HG02798 (cell line): Measurements from ENCODE around the gene ADAM10.
A peak's percentile ranks its signal among the peaks of the same experiment; 100 is the strongest.

Source experiments
- ATAC-seq: cut with Tn5 transposase; IDR thresholded peaks from one replicate; pipeline ENCODE4 v1.9.1; 2021; ENCODE audit warnings: mild to moderate bottlenecking; ENCODE audit not compliant: unreplicated experiment, poor library complexity

The ADAM10 gene

GRCh38 chr15:58724466-58724865, 25.0 kb downstream of the ADAM10 start:
- ATAC-seq = no peak

DNA sequence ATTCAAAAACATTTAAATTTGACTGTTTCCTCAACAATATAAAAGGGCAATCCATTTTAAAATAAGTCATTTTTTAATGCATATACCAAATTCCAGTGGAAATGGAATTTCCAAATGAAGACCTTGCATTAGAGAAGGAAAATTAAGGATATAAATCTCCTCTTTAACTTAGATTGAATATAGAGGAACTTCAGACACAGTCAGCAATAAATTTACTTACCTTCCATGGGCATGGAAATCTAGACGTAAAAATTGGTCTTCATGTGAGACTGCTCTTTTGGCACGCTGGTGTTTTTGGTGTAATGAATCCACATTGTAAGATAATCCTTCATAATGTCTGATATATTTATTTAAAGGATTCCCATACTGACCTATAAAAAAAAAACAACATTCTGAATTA, 32.1 kb downstream of the ADAM10 start:
- ATAC-seq = no peak

GRCh38 chr15:58716027-58716426, 33.5 kb downstream of the ADAM10 start:
- no peak for ATAC-seq

DNA sequence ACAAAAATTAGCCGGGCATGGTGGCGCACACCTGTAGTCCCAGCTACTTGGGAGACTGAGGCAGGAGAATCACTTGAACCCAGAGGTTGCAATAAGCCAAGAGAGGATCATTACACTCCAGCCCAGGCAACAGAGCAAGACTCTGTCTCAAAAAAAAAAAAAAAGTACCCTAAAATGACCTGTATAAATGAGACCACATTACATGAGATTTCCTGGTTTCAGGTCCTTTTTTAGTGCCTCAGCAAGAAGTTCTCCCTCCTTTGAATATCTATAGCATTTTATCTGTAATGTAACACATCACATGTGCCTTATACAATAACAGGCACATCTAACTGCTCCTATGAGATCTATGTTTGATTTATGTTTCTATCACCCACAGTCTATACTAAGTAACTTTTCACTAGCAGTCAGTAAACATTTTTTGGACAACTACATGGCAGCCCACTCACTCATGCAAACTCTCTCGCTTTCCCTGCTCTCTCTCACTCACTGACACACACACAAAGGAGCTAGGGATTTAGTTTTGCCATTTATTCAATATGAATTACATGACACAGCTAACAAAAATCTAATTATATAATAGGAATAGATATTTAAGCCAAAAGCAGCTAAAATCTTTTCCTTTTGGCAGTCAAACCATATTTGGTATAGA, 34.1 kb downstream of the ADAM10 start:
- ATAC-seq = no peak

DNA sequence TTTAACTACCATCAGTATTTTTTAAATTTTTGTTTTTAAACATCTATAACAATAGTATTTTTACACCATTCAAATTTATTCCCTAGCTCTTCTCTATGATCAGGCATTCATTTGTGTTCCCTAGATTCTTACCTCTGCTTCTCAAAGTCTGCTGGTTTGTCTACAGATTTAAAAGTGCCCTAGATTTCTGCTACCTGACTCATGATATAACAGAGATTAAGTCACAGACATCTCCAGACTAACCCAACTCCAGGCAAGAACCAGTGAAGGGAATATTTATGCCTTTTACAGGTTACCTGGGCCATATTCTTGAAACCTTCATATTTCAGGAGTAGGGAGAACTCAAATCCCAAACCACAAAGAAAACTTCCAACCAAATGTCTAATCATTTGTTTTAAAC, 38.8 kb downstream of the ADAM10 start:
- ATAC-seq = no peak

- ATAC-seq = no peak
Observed at GRCh38 chr15:58707397-58707796, 42.1 kb downstream of the ADAM10 start.

- ATAC-seq = no peak
Observed at GRCh38 chr15:58705105-58705504, 44.4 kb downstream of the ADAM10 start.

GRCh38 chr15:58704155-58704865, 45.2 kb downstream of the ADAM10 start:
- ATAC-seq = no peak

GRCh38 chr15:58703610-58704009, 45.9 kb downstream of the ADAM10 start:
- no peak for ATAC-seq

GRCh38 chr15:58702233-58702632, 47.3 kb downstream of the ADAM10 start:
- no peak for ATAC-seq

DNA sequence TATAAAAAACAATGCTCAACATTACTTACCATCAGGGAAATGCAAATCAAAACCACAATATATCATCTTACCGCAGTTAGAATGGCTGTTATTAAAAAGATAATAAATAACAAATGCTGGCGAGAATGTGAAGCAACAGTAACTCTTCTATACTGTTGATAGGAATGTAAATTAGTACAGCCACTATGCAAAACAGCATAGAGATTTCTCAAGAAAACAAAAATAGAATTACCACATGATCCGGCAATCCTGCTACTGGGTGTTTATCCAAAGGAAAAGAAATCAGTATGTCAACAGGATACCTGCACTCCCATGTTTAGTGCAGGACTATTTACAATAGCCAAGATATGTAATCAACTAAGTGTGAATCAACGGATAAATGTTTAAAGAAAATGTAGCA, 48.1 kb downstream of the ADAM10 start:
- ATAC-seq = no peak

- no peak for ATAC-seq
Observed at GRCh38 chr15:58699769-58700168, 49.7 kb downstream of the ADAM10 start.

DNA sequence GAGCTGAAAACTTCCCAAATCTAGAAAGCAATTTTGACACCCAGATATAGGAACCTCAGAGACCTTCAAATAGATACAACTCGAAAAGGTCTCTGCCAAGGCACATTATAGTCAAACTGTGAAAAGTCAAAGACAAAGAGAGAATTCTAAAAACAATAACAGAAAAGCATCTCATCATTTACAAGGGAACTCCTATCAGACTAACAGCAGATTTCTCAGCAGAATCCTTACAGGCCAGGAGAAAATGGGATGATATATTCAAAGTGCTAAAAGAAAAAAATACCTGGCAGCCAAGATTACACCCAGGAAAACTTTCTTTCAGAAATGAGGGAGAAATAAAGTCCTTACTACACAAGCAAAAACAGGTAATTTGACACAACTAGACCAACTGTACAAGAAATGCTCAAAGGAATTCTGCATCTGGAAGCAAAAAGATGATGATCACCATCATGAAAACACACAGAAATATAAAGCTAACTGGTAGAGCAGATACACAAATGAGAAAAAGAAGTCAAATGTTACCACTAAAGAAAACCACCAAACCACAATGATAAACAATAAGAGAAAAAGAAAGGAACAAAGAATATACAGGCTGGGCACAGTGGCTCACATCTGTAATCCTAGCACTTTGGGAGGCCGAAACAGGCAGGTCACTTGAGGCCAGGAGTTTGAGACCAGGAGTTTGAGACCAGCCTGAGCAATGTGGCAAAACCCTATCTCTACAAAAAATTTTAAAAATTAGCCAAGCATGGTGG, 50.4 kb downstream of the ADAM10 start:
- ATAC-seq = no peak

GRCh38 chr15:58697220-58697619, 52.3 kb downstream of the ADAM10 start:
- no peak for ATAC-seq

- ATAC-seq = no peak
Observed at GRCh38 chr15:58696738-58697137, 52.8 kb downstream of the ADAM10 start.

- no peak for ATAC-seq
Observed at GRCh38 chr15:58694641-58695398, 54.7 kb downstream of the ADAM10 start.

GRCh38 chr15:58690703-58691102, 58.8 kb downstream of the ADAM10 start:
- peak; percentile 52 for ATAC-seq

DNA sequence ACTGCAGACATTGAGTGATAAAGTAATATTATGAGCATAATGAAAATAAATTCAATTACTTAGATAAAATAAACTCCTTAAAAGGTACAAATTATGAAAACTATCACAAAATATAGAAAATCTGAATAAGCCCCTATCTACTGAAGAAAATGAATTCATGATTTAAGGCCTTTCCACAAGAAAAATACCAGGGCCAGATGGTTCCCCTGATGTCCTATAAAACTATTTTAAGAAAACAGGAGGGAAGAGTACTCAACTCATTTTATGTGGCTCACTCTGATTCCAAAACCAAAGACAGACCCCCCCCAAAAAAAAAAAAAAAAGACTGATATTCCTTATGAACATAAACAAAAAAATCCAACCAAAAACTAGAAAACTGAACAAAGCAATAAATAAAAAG, 59.9 kb downstream of the ADAM10 start:
- no peak for ATAC-seq

DNA sequence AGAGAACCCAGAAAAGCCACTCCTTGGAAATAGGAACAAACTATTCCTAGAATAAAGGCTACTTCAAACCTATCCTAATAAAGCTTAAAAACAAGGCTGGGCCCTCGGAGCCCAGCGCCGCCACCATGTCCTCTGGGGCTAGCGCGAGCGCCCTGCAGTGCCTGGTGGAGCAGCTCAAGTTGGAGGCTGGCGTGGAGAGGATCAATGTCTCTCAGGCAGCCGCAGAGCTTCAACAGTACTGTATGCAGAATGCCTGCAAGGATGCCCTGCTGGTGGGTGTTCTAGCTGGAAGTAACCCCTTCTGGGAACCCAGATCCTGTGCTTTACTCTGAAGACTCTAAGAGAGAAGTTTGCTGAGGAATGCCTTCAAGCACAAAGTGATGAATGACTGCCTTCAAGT, 63.2 kb downstream of the ADAM10 start:
- ATAC-seq = no peak

GRCh38 chr15:58684751-58685150, 64.8 kb downstream of the ADAM10 start:
- no peak for ATAC-seq
